DND-41 (cell line): Measurements from ENCODE around the gene LPAR1.

ENCODE experiments used
- ATAC-seq: fragments of 200-7000 bp; cut with Tn5 transposase; 3 replicates; pipeline ENCODE4 v1.9.1; 2021; ENCODE audit warnings: low read depth; ENCODE audit not compliant: insufficient read depth
- DNase-seq: peaks from one replicate; pipeline ENCODE4 v3.0.0-alpha.2; 2020
- H2AFZ ChIP-seq: 2 replicates; pipeline ENCODE4 v1.6.0; 2012; ENCODE audit warnings: low read depth, low read length
- H3K27ac ChIP-seq: 2 replicates; pipeline ENCODE4 v1.5.1; 2012; ENCODE audit warnings: low read length, inconsistent platforms
- H3K27me3 ChIP-seq: fragments of 200-600 bp; sonication (generic); 2 replicates; pipeline ENCODE4 v1.6.0; 2012; ENCODE audit warnings: low read length, mild to moderate bottlenecking, inconsistent platforms; ENCODE audit not compliant: insufficient read depth, poor library complexity
- H3K36me3 ChIP-seq: 2 replicates; pipeline ENCODE4 v1.5.1; 2012; ENCODE audit warnings: low read length, inconsistent platforms; ENCODE audit not compliant: insufficient read depth
- H3K4me1 ChIP-seq: 2 replicates; pipeline ENCODE4 v1.5.1; 2012; ENCODE audit warnings: mild to moderate bottlenecking, low read length; ENCODE audit not compliant: insufficient read depth
- H3K4me2 ChIP-seq: 2 replicates; pipeline ENCODE4 v1.6.0; 2012; ENCODE audit warnings: mild to moderate bottlenecking, moderate library complexity, low read length, inconsistent platforms; ENCODE audit not compliant: insufficient read depth
- H3K4me3 ChIP-seq, 2 experiments: fragments of 200-600 bp in 1 of 2; shearing (Covaris generic) in 1 of 2; 2 replicates each; pipeline ENCODE4 v1.5.1; 2012 to 2016; ENCODE audit warnings: inconsistent platforms in 2 of 2, low read length in 2 of 2, mild to moderate bottlenecking in 2 of 2, low read depth in 1 of 2, moderate library complexity in 1 of 2
- H3K79me2 ChIP-seq: 2 replicates; pipeline ENCODE4 v1.6.0; 2012; ENCODE audit warnings: low read length, inconsistent platforms; ENCODE audit not compliant: insufficient read depth
- H3K9ac ChIP-seq: 2 replicates; pipeline ENCODE4 v1.6.0; 2012; ENCODE audit warnings: low read depth, mild to moderate bottlenecking, inconsistent platforms, low read length, moderate library complexity
- H3K9me3 ChIP-seq: 2 replicates; pipeline ENCODE4 v1.5.1; 2012; ENCODE audit warnings: low read length, moderate library complexity, mild to moderate bottlenecking, inconsistent platforms; ENCODE audit not compliant: insufficient read depth, severe bottlenecking
- H4K20me1 ChIP-seq: 2 replicates; pipeline ENCODE4 v1.6.0; 2012; ENCODE audit warnings: low read length; ENCODE audit not compliant: insufficient read depth
- CTCF ChIP-seq: IDR thresholded peaks from 2 replicates; pipeline ENCODE4 v1.5.1; 2012; ENCODE audit warnings: borderline replicate concordance, low read length, moderate library complexity, mild to moderate bottlenecking; ENCODE audit not compliant: poor library complexity, severe bottlenecking; ENCODE audit errors: extremely low read depth
- EZH2 ChIP-seq: IDR thresholded peaks from 3 replicates; pipeline ENCODE4 v1.6.1; 2012; ENCODE audit warnings: borderline replicate concordance, low read depth, mild to moderate bottlenecking, moderate library complexity, low read length, inconsistent platforms; ENCODE audit not compliant: severe bottlenecking

LPAR1 gene

GRCh38 chr9:110990481-110990880 lies 47.8 kb downstream of the LPAR1 start:
- H3K27ac ChIP-seq: no peak overlapping the region
- no peaks in the 10 kb centered on the region for H3K9me3 ChIP-seq
- ATAC-seq (no peak), DNase-seq (no peak)
- no peak overlapping the region for H3K4me3 ChIP-seq
- no peak overlapping the region for H2AFZ ChIP-seq
- no peaks in the 10 kb centered on the region for H3K4me1 ChIP-seq
- no peaks in the 10 kb centered on the region for H3K36me3 ChIP-seq
- no peaks in the 10 kb centered on the region for H3K79me2 ChIP-seq
- H4K20me1 ChIP-seq: no peaks in the 10 kb centered on the region
- no peak overlapping the region for H3K4me2 ChIP-seq
- no peaks in the 10 kb centered on the region for H3K27me3 ChIP-seq
- TF ChIP-seq CTCF: no peak
- no peak for TF ChIP-seq EZH2
- H3K9ac ChIP-seq: no peak overlapping the region

- Histone ChIP-seq H3K36me3 (no peaks in the 10 kb centered on the region), H3K79me2 (no peaks in the 10 kb centered on the region), H2AFZ (no peak overlapping the region), H3K27me3 (no peaks in the 10 kb centered on the region), H3K4me2 (no peak overlapping the region), H3K4me1 (no peaks in the 10 kb centered on the region), H3K4me3 (no peak overlapping the region), H4K20me1 (no peaks in the 10 kb centered on the region), H3K9ac (no peak overlapping the region), H3K27ac (no peak overlapping the region), H3K9me3 (no peaks in the 10 kb centered on the region)
- DNase-seq (no peak), ATAC-seq (no peak)
- TF ChIP-seq CTCF (no peak), EZH2 (no peak)
Measured at GRCh38 chr9:110986529-110986928, 51.7 kb downstream of the LPAR1 start.

- ATAC-seq: no peak
Measured at GRCh38 chr9:110984890-110985437, 53.3 kb downstream of the LPAR1 start.

More at GRCh38 chr9:110984890-110985437, 53.3 kb downstream of the LPAR1 start:
- Histone ChIP-seq H3K9me3 (no peaks in the 10 kb centered on the region), H3K27ac (no peak overlapping the region), H3K79me2 (no peaks in the 10 kb centered on the region), H3K9ac (no peak overlapping the region), H3K36me3 (no peaks in the 10 kb centered on the region), H3K4me1 (no peaks in the 10 kb centered on the region), H2AFZ (no peak overlapping the region), H3K4me3 (no peak overlapping the region), H4K20me1 (no peaks in the 10 kb centered on the region), H3K27me3 (no peaks in the 10 kb centered on the region), H3K4me2 (no peak overlapping the region)
- TF ChIP-seq EZH2 (no peak), CTCF (no peak)
- DNase-seq: no peak
